HG02870 (cell line): ENCODE data around the gene ARL6IP5.
A peak's percentile ranks its signal among the peaks of the same experiment; 100 is the strongest.

Experiments used
- ATAC-seq: cut with Tn5 transposase; IDR thresholded peaks from one replicate; pipeline ENCODE4 v1.9.1; 2021; ENCODE audit warnings: mild to moderate bottlenecking, moderate library complexity; ENCODE audit not compliant: unreplicated experiment

Gene ARL6IP5

DNA sequence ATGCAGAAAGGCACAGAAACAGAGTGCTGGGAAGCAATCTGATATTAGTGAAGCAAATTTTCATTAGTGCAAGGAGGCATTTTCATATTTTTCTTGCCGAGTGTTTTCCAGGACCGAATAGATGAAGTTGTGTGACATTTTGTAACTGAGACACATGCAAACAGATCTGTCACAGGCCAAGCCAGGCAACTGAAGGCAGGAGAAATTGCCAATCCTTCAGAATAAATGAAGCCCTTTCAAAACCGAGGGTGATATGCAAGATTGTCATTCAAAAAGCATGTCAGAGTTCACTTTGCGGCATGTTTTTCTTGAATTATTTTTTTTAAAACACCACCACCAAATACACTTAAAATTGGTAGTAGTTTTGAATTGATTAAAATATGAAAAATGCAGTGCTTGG is 31.4 kb downstream of the ARL6IP5 start:
- no peak for ATAC-seq

GRCh38 chr3:69116897-69117296 is 32.2 kb downstream of the ARL6IP5 start:
- ATAC-seq, result no peak

- no peak for ATAC-seq
Observed at GRCh38 chr3:69118555-69118954, 33.8 kb downstream of the ARL6IP5 start.

GRCh38 chr3:69119138-69119537 is 34.4 kb downstream of the ARL6IP5 start:
- no peak for ATAC-seq

- ATAC-seq, result no peak
Observed at GRCh38 chr3:69119681-69120080, 34.9 kb downstream of the ARL6IP5 start.

DNA sequence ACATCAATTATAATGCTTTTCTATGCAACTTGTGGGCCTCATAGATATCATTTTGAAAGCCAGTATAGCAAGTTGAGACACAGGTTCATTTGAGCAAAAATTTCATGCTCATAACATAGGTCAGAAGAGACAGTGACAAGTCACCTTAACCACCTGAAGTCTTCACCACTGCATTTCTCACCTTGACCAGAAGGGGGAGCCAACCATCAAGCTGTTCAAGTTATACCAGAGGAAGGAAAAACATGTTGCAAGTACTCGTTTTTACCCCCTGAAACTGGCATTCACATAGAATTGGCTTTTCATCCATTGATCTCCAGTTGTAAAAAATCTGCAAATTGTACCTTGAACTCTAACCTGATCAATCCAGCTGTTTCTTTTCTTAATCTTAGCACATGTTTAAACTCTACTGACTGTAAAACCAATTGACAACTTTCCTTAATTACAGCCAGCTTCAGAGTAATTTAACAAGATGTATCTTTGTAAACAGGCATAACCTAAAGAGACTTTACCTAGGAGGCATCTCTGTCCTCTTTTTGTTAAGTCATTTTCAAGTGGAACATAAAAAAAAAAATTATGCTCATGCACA is 36.2 kb downstream of the ARL6IP5 start:
- ATAC-seq, result peak; percentile 77

- no peak for ATAC-seq
Observed at GRCh38 chr3:69121513-69121912, 36.8 kb downstream of the ARL6IP5 start.

- no peak for ATAC-seq
Observed at GRCh38 chr3:69121950-69122349, 37.2 kb downstream of the ARL6IP5 start.

DNA sequence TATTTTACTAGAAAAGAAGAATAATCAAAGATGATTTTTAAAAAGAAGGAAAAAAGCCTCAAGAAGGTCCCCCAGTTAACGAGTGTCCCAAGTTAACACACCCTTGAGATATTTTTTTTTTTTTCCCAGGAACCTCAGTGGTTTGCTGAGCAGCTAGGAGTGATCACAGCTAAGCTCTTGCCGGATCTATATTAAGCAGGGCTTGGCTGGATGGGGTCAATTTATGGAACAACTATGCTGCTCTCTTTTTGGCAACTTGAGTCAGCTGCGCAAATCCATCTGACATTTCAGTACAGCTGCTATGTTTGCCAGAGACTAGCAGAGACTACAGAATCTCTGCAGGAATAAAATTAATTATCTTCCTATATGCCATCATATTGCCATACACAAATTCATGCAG is 37.7 kb downstream of the ARL6IP5 start, which contains the start of gene LMOD3:
LMOD3 (minus strand) TSS at position 193 of the 400 bp plus-strand sequence. CDS start 209 bp downstream, outside the sequence.
- ATAC-seq, result no peak

DNA sequence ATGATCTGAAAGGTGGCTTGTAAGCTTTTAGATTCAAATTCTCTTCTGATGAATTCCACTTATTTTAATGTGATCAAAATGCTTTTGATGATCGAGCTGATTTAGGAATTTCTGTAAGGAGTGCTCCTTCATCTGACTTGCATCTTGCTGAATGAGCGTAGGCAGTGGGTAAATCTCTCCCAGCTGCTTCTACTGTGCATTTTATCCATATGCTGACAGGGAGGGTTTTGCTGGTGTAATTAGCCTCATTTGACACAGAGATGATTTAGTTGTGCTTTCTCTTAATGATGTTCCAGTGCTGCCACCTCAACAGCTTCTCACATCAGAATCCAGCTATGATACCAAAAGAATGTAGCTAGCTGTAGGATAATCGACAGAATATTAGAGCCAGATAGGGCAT is 41.5 kb downstream of the ARL6IP5 start:
- no peak for ATAC-seq

GRCh38 chr3:69126999-69127398 is 42.3 kb downstream of the ARL6IP5 start:
- ATAC-seq, result no peak

DNA sequence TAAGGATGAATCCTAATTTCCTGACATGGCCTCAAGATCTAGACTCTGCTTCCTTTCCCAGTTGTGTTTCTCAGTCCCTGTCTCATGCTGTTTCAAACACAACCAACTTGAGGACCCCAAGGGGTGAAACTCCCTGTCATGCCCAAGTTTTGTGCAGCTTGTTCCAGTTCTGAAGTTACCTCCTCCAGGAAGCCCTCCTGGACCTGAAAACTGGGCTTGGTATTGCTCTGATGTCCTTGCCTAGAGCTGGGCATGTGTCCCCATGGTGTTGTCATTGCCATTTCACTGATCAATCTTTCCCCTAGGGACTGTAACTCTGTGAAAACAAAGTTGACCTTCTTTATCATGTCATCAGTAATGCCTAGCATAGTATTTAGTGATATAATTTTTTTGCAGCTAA is 43.8 kb downstream of the ARL6IP5 start:
- ATAC-seq, result no peak

- ATAC-seq, result no peak
Observed at GRCh38 chr3:69129531-69129930, 44.8 kb downstream of the ARL6IP5 start.

- peak; percentile 99 for ATAC-seq
Observed at GRCh38 chr3:69130689-69131088, 46.0 kb downstream of the ARL6IP5 start.

- no peak for ATAC-seq
Observed at GRCh38 chr3:69137005-69137404, 52.3 kb downstream of the ARL6IP5 start.

DNA sequence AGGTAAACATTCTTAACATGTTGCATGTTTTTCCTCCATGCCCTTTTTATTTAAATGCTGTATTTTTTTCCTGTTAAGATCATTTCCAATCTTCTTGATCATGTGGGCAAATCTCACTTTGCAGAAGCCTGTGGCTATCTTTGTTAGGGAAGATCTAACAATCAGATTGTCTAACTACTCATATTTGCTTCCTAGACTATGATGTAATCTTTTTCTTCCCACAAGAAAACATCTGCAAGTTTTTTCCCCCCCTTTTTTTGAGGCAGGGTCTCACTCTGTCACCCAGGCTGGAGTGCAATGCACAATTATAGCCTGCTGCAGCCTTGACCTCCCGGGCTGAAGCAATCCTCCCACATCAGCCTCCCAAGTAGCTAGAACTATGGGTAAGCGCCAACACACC is 52.7 kb downstream of the ARL6IP5 start:
- ATAC-seq, result no peak

GRCh38 chr3:69141313-69141712 is 56.6 kb downstream of the ARL6IP5 start:
- ATAC-seq, result no peak

DNA sequence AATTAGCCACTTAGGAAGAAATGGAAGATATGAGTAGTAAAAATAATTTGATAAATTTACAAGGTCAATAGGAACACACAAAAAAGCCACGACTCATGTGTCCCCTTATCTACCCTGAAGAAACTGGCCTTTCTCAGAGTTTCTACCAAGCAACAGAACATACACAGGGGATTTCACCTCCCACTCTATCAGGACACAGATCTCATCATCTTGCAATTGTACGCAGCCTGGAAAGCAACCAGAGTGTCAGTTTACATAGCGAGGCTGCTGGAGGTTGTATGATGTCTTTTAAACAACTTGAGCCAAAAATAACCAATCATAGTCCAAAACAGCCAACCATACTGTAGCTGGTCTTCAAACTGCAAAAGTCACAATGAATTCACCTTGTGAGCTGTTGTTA is 57.4 kb downstream of the ARL6IP5 start:
- ATAC-seq, result no peak

- ATAC-seq, result no peak
Observed at GRCh38 chr3:69142797-69143454, 58.2 kb downstream of the ARL6IP5 start.

DNA sequence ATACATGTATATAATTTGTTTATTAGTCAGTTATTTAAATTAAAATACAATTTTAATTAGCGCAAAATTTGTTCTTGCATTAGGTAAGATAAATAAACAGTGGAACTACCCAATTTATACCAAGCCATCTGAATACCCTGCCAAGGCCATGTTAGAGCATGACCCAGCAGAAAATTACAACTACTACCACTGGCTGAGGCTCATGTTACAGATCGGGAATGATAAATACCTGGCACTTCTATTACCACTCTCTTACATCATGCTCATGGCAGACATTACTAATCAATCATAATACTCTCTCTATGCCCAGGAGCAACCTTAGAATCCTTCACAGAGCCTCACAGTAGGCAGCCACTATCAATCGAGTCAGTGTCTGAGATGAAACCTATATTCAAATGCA is 58.9 kb downstream of the ARL6IP5 start:
- ATAC-seq, result no peak

DNA sequence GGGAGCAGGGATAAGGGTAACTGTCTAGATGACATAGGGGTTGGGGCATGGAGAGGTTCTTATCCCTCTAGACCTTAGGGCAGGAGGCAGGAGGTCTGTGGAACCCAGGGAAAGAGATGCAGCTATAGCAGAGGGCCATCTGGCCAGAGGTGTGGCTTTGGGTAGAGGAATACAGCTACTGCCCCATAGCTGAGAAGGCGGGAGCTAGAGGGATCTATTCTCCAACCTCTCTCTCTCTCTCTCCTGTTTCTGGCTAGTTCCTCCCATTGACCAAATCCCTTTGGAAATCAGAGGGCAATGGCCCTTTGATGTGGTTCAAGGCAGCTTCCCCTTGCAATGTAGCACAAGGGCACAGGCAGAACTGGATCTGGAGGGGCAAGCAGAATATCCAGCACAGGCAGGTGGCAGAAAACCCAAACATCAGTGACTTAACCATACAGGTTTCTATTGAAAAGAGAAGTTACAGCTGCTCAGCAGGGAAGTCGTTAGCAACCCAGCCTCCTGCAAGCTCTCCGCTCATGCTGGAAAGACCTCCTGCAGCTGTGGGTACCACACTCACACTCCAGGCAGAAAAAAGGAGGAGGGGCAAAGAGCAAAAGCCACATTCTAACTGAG is 60.0 kb downstream of the ARL6IP5 start:
- no peak for ATAC-seq

DNA sequence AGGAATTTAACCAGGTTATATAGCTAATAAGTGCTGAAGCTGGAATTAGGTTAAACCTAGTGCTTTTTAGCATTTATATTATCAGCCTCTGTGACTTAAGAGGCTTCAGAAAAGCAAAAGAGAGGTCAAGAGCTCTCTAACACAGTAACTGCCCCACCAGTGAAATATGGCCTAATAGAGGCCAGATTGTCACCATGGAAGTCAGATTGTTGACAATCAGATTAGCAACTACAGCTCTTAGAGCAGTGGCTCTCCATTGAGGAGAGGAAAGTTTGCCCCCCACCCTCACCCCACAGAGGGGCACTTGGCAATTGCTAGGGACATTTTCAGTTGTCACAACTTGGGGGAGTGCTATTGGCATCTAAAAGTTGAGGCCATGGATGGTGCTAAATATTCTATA is 61.0 kb downstream of the ARL6IP5 start:
- ATAC-seq, result no peak
